OCI-LY7 (cell line): ENCODE measurements around the gene DIP2A. TPM values are rescaled to one million over a fixed set of nuclear protein-coding genes. Genes with fewer than 3 reads are reported as not detected.

ENCODE experiments used
- BruUV-seq: library from RNA; stranded (reverse); fragments of 400-500 nt; replicated peaks from 2 replicates; lab custom pipeline; 2021; lab: Mats Ljungman, UMichigan
- CTCF ChIA-PET: fragments of 300-600 bp; sonication (Branson Sonifier 250); formaldehyde crosslinking; loops from one replicate; lab custom pipeline; 2022; ENCODE audit warnings: antibody characterized with exemption; ENCODE audit not compliant: unreplicated experiment; lab: Charles Lee
- POLR2A ChIA-PET: fragments of 300-600 bp; sonication (Branson Sonifier 250); formaldehyde crosslinking; loops from one replicate; lab custom pipeline; 2022; ENCODE audit warnings: antibody characterized with exemption; lab: Charles Lee
- DNase-seq: peaks from one replicate; pipeline ENCODE4 v3.0.0-alpha.2; 2015; ENCODE audit warnings: low spot score
- H2AFZ ChIP-seq: fragments of 200-600 bp; sonication (generic), shearing (Covaris generic); 2 replicates; pipeline ENCODE4 v1.6.1; 2014; ENCODE audit warnings: mild to moderate bottlenecking, antibody characterized with exemption, low read length, moderate library complexity
- H3K27ac ChIP-seq: fragments of 200-600 bp; sonication (generic); 2 replicates; pipeline ENCODE4 v1.5.1; 2014; ENCODE audit warnings: mixed run types, low read depth, mild to moderate bottlenecking, moderate library complexity, low read length, inconsistent platforms; ENCODE audit not compliant: poor library complexity, severe bottlenecking
- H3K36me3 ChIP-seq: fragments of 200-600 bp; sonication (generic); 2 replicates; pipeline ENCODE4 v1.6.1; 2014; ENCODE audit warnings: mild to moderate bottlenecking, antibody characterized with exemption, low read length, moderate library complexity, mixed read lengths; ENCODE audit not compliant: insufficient read depth
- H3K4me1 ChIP-seq: fragments of 200-600 bp; sonication (generic); 2 replicates; pipeline ENCODE4 v1.5.1; 2014; ENCODE audit warnings: mild to moderate bottlenecking, low read length; ENCODE audit not compliant: insufficient read depth, poor library complexity, severe bottlenecking
- H3K4me2 ChIP-seq: fragments of 200-600 bp; sonication (generic); 2 replicates; pipeline ENCODE4 v1.6.1; 2014; ENCODE audit warnings: mild to moderate bottlenecking, low read length
- H3K4me3 ChIP-seq: fragments of 200-600 bp; sonication (generic); 2 replicates; pipeline ENCODE4 v1.5.1; 2014; ENCODE audit warnings: mild to moderate bottlenecking, low read depth, low read length; ENCODE audit not compliant: poor library complexity, severe bottlenecking
- H3K79me2 ChIP-seq: fragments of 200-600 bp; sonication (generic); 2 replicates; pipeline ENCODE4 v1.6.1; 2016; ENCODE audit warnings: low read depth, mild to moderate bottlenecking, low read length, moderate library complexity, mixed read lengths; ENCODE audit not compliant: insufficient read depth
- H3K9me2 ChIP-seq: fragments of 200-600 bp; sonication (generic); 2 replicates; pipeline ENCODE4 v1.6.1; 2016; ENCODE audit warnings: mild to moderate bottlenecking, low read length, mixed read lengths; ENCODE audit not compliant: insufficient read depth
- H3K9me3 ChIP-seq: fragments of 200-600 bp; sonication (generic); 2 replicates; pipeline ENCODE4 v1.6.1; 2014; ENCODE audit warnings: mild to moderate bottlenecking, mixed run types, low read length, mixed read lengths
- H4K20me1 ChIP-seq: fragments of 200-600 bp; sonication (generic); 2 replicates; pipeline ENCODE4 v1.6.1; 2014; ENCODE audit warnings: mild to moderate bottlenecking, antibody characterized with exemption, low read length, moderate library complexity, mixed read lengths; ENCODE audit not compliant: insufficient read depth
- CTCF ChIP-seq: fragments of 200-600 bp; sonication (generic); conservative IDR thresholded peaks from 2 replicates; pipeline ENCODE4 v1.5.1; 2014; ENCODE audit warnings: mild to moderate bottlenecking, antibody characterized with exemption, low read length, moderate library complexity, mixed read lengths
- EZH2phosphoT487 ChIP-seq: fragments of 200-600 bp; sonication (generic); IDR thresholded peaks from 2 replicates; pipeline ENCODE4 v1.6.1; 2018; ENCODE audit warnings: low read depth, borderline replicate concordance, mild to moderate bottlenecking, mixed run types, antibody characterized with exemption, low read length, moderate library complexity, mixed read lengths
- intact Hi-C: fragments of 100-400 bp; cut with micrococcal nuclease; formaldehyde crosslinking; loops from one replicate; pipeline ENCODE4 v1.10.0; 2022; ENCODE audit not compliant: unreplicated experiment
- total RNA-seq, 2 experiments: library from RNA; depleted of rRNA in 1 of 2; stranded (reverse); fragments of >200 nt in 1 of 2; shearing (Covaris generic) in 1 of 2; gene quantifications; 2 replicates each; pipeline ENCODE4 v1.2.3, GENCODE V29; 2014 to 2022

DIP2A gene
- total RNA-seq, 2 experiments from 2014 or later, result 27.9 to 44.7 TPM

- CTCF ChIA-PET, result no interaction called here
- BruUV-seq, result no TSS peak
- H3K27ac ChIP-seq, result no peak overlapping the region
- TF ChIP-seq EZH2phosphoT487 (no peak), CTCF (no peak)
- POLR2A ChIA-PET, result no interaction called here
- H4K20me1 ChIP-seq, result no peaks in the 10 kb centered on the region
- intact Hi-C loops, result no loop called here
- no peaks in the 10 kb centered on the region for H3K9me2 ChIP-seq
- no peaks in the 10 kb centered on the region for H3K79me2 ChIP-seq
- no peaks in the 10 kb centered on the region for H3K4me1 ChIP-seq
- H3K9me3 ChIP-seq, result no peaks in the 10 kb centered on the region
- H3K4me2 ChIP-seq, result no peak overlapping the region
- peak; percentile 8 for DNase-seq
- H3K4me3 ChIP-seq, result no peak overlapping the region
- H3K36me3 ChIP-seq, result no peaks in the 10 kb centered on the region
- H2AFZ ChIP-seq, result no peak overlapping the region
Measured at GRCh38 chr21:46605767-46606426, 147.2 kb downstream of the DIP2A start.

GRCh38 chr21:46606427-46606813, 147.7 kb downstream of the DIP2A start:
- no TSS peak for BruUV-seq
- H3K79me2 ChIP-seq, result no peaks in the 10 kb centered on the region
- H3K4me3 ChIP-seq, result no peak overlapping the region
- no peak for DNase-seq
- POLR2A ChIA-PET, result no interaction called here
- H3K36me3 ChIP-seq, result no peaks in the 10 kb centered on the region
- no peak overlapping the region for H2AFZ ChIP-seq
- CTCF ChIA-PET, result no interaction called here
- H3K9me3 ChIP-seq, result no peaks in the 10 kb centered on the region
- no peak for TF ChIP-seq EZH2phosphoT487
- no peak for TF ChIP-seq CTCF
- H3K4me1 ChIP-seq, result no peaks in the 10 kb centered on the region
- H4K20me1 ChIP-seq, result no peaks in the 10 kb centered on the region
- H3K9me2 ChIP-seq, result no peaks in the 10 kb centered on the region
- no peak overlapping the region for H3K27ac ChIP-seq
- intact Hi-C loops, result no loop called here
- H3K4me2 ChIP-seq, result no peak overlapping the region

GRCh38 chr21:46607636-46608035, 148.9 kb downstream of the DIP2A start:
- Histone ChIP-seq H2AFZ (no peak overlapping the region), H3K9me3 (no peaks in the 10 kb centered on the region), H3K27ac (no peak overlapping the region), H4K20me1 (no peaks in the 10 kb centered on the region), H3K4me2 (no peak overlapping the region), H3K9me2 (no peaks in the 10 kb centered on the region), H3K4me1 (no peaks in the 10 kb centered on the region), H3K79me2 (no peaks in the 10 kb centered on the region), H3K4me3 (no peak overlapping the region), H3K36me3 (no peaks in the 10 kb centered on the region)
- DNase-seq, result no peak
- POLR2A ChIA-PET, result interaction anchor here (1.5 kb wide), 1 partner anchor 27 kb away, joined by 3 read pairs; the partner anchor contains the start of gene PRMT2
- TF ChIP-seq CTCF (no peak), EZH2phosphoT487 (no peak)
- intact Hi-C loops, result loop anchor here (1.0 kb wide), 1 partner anchor 20 kb away; no protein-coding TSS in a partner anchor
- no TSS peak for BruUV-seq
- CTCF ChIA-PET, result no interaction called here
